Stimulated activated CD8-positive, alpha-beta memory T cell treated with anti-CD3 and anti-CD28 coated beads, Interleukin-7, amount 100 ng/mL, for 4 hours (primary cell): Measurements from ENCODE around the gene WWOX.

Experiments used
- DNase-seq, 2 donors: peaks; one replicate each; pipeline ENCODE4 v3.0.0-alpha.2; 2020; ENCODE audit warnings: low read depth in 2 of 2

The WWOX gene

DNA sequence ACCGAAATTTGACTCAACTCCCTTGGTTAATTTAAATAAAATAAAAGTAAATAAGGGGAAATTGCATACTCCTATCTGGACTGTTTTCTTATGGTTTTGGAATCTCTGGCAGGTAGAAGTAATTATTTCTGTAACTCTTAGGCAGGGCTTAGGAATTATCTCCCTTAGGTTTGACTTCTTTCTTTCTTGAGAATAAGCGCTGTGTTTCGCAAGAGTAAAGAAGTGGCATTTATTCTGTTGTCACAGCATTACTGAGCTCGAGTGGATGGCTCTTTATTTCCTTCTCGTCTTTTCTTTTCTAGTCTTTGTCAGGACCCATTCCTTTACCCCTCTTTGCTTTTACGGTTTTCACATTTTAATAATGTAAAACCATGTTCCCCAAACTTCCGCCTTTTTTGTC, 633.2 kb downstream of the WWOX start:
- no peak for DNase-seq

DNA sequence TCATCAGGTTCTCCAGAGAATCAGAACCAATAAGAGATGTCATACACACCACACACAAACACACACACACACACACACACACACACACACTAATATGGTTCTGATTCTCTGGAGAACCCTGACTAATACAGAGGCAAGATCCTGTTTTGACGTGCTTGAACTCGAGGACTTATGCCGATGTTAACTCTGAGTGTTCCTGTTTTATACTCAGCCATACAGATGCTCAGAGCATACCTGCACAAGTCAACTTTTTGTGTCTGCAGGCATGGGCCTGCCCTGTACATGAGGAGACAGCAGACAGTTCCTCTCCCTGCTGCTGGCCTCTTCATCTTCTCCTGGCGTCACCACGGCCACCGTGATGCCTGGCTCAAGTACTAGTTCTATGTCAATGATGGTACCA, 635.9 kb downstream of the WWOX start:
- DNase-seq = no peak

DNA sequence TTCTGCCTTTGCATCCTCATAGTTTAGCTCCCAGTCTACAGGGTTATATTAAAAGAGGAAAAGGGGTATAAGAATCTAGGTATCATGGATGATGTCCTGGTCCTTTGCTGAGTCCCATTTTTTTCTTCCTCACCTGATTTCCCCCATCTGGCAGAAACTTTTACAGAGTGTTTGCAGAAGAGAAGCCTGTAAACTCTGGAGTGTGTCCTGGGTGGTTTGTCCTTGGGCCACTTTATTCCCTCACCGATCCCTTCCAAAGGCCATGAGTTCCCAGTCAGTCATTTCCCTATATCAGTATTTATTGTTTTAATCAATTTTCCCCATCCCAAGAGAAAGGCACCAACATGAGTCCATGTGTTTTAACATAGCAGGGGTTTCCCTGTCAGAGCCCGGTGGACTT, 638.2 kb downstream of the WWOX start:
- DNase-seq = no peak

- DNase-seq = no peak
These were observed 639.1 kb downstream of the WWOX start for GRCh38 chr16:78738557-78738956.

- no peak for DNase-seq
These were observed 640.8 kb downstream of the WWOX start for GRCh38 chr16:78740269-78740668.

GRCh38 chr16:78742501-78743283, 643.2 kb downstream of the WWOX start:
- DNase-seq = peak; percentile 68 to 70

DNA sequence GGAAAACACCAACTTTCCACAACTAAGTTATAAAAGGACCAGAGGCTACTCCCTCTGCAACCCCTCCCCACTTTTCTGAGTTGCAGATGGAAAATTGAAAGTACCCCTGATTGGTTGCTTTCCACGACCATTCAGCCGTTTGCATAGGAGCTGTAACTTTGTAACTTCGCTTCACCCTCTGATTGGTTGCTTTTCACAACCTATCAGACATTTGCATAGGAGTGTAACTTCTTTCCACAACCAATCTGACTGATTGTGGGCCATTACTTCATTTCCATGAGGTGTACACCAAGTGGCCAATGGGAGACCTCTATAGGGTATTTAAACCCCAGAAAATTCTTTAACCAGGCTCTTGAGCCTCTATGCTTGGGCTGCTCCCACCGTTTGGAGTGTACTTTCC, 644.1 kb downstream of the WWOX start:
- DNase-seq = no peak

DNA sequence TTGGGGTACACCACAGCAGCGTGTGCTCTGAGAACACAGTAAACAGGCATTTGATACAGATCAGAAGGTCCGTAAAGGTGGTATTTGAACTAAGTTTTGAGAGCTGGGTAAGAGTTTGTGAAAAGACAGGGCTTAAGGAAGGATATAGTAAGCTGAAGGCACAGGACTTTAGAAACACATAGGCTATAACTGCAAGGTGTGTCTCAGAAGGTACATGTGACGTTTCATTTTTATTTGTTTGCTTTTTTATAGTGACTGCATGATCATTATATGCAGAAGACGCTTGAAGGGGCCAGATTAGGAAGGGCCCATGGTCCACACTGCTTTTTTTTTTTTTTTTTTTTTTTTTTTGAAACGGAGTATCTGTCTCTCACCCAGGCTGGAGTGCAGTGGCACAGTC, 644.6 kb downstream of the WWOX start:
- no peak for DNase-seq

DNA sequence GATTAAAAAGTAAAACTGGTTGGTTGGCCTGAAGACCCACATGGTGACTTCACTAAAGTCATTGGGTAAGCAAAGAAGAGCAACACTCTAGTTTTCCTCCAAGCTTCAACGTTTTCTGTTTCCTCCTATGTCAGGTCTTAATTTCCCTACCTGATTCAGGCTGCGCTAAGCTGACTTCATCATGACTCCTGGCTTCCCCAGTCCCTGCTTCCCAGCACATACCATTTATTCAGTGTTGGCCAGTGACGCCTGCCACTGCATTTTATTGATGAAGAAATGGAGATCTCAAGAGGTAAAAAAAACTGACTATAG, 645.3 kb downstream of the WWOX start:
- no peak for DNase-seq

DNA sequence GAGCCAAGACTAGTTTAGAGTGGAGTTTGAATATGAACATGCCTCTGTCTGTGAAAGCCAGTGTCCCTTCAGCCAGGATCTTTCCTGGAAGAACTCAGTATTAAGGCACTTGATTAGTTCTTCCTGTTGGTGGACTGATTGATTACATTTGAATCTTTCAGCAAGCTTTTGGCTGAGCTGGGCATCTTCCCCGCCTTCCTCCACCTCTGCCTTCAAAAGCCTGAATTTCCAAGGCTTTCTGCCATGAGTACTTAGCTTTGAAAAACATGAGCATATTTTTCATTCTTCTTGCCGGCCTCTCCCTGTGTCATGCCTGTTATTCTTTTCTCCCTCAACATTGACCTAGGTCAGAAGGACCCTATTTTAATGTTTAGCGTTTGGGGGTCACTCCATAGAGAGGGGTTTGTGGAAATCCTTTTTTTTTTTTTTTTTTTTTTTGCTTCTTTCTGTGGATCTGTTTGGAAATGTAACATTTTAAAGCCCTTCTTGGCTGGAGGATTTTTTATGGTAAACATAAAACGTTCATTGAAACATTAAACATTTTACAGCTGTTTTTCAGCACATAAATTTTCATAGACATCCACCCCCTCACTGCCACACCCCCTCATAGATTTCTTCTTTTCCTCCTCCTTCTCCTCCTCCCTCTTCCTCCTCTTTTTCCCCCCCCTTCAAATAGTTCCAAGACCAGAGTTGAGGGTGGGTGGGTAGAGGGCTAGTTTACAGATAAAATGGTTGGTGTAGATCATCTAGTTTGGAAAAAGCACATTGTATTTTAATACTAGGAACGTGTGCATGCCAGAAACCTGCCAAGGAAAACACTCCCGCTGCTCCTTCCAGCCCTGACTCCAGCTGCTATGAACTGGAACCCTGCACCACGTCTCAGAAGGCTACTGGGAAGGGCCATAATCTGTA, 645.9 kb downstream of the WWOX start:
- DNase-seq = no peak

- DNase-seq = no peak
These were observed 647.3 kb downstream of the WWOX start for GRCh38 chr16:78746718-78747117.

GRCh38 chr16:78748220-78748929, 648.9 kb downstream of the WWOX start:
- no peak for DNase-seq

DNA sequence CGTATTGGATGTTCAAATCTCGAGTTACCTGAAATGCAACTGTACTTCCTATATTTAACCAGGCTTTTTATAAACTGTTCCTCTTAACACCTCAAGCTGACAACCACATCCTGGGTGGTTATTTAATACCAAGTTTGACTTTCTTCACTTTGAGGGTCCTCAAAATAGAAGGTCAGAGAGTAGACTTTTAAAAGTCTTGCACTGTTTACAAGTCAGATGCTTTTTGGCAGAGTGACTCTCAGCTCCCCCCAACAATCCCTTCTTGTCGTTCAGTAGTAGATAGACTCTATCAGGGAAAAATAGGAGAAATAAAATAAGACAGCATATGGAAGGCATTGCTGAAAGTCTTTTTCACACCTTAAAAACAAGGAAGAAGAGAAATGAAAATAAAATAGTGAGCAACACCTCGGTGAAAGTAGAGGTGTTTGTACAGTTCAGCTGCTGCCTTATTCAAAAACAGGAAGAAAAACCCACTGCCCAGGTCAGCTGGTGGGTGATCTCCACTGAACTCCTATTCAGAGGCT, 650.4 kb downstream of the WWOX start:
- no peak for DNase-seq

DNA sequence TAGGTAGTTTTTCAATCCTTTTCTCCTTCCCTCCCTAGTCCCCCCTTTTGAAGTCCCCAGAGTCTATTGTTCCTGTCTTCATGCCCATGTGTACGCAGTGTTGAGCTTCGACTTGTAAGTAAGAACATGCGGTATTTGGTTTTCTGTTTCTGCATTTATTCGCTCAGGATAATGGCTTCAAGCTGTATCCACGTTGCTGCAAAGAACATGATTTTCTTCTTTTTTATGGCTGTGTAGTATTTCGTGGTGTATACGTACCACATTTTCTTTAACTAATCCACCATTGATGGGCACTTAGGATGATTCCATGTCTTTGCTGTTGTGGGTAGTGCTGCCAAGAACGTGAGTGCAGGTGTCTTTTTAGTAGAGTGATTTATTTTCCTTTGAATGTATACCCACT, 651.2 kb downstream of the WWOX start:
- no peak for DNase-seq

DNA sequence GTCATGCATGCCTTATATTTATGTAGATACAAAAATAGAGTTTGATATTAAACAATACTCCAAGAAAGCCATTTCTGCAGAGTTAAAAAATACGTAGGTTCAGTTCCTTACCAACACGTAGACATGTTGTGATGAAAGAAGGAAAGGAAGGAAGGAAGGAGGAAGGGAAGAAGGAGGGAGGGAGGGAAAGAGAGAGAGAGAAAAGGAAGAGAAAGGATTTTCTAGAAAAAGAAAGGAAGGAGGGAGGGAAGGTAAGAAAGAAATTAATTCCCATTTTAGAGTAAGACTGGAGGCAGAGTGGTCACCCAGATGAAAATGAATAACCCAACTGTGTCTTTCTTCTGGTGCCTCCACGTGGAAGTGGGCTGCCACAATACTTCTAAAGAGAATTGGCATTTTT, 652.1 kb downstream of the WWOX start:
- no peak for DNase-seq

GRCh38 chr16:78754713-78755112, 655.3 kb downstream of the WWOX start:
- no peak for DNase-seq

DNA sequence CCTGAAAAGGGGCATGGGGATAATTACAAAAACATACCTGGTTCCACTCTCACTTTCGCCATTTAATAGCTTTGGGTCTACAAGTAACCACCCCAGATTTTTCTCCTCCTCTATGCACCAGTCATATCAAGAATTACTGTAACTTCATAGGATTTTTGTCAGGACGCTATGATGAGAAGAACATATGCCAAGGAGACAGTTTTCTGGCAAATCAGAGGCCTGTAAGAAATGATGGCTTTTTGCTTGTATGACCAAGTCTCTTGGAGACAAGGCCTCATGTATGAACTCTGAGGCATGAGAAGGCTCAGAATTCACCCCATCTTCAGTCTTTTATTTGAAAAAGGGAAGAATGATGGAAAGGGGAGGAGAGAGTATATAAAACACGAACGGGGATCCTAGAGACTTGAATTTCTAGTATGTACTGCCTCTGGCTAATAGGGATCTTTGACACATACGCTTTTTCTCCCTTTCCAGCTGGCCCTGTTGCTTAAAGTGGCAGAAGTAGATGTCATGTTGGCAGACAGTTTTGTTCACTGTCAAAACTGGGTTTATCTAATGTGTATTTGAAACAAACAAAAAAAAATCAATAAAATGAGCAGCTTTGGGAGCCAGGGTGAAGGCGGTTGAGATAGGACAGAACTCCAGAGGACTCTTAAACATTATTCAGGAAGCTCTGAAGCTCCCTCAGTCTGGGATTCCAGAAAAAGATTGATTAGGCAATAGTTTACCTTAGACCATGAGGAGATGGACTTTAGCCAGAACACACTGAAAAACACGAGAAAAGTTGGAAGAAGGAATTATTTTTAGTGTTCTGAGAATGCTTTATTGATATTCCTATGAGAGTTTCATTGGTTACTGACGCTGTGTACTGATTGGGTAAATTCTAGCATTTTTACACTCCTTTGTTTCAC, 656.6 kb downstream of the WWOX start:
- DNase-seq = no peak

- no peak for DNase-seq
These were observed 660.1 kb downstream of the WWOX start for GRCh38 chr16:78759596-78759995.

DNA sequence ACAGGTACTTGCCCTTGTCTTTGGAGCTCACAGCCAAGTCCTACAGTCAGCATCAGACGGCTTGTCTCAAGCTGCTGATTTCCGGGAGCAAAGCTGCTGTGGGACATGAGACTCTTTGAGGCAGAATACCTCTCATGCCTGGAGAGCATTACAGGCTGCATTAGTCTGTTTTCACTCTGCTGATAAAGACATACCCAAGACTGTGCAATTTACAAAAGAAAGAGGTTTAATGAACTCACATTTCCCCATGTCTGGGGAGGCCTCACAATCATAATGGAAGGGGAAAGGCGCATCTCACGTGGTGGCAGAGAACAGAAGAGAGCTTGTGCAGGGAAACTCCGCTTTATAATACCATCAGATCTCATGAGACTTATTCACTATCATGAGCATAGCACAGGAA, 661.2 kb downstream of the WWOX start:
- no peak for DNase-seq

GRCh38 chr16:78761427-78761826, 662.0 kb downstream of the WWOX start:
- peak in 1 of 2 donors; percentile 7 for DNase-seq

- no peak for DNase-seq
These were observed 662.8 kb downstream of the WWOX start for GRCh38 chr16:78762222-78762621.
